Kidney tubule cell (primary cell): ENCODE measurements around the gene TRIM3.

Source experiments
- DNase-seq: peaks from one replicate; pipeline ENCODE4 v3.0.0-alpha.2; 2018; ENCODE audit warnings: low spot score

The TRIM3 gene

DNA sequence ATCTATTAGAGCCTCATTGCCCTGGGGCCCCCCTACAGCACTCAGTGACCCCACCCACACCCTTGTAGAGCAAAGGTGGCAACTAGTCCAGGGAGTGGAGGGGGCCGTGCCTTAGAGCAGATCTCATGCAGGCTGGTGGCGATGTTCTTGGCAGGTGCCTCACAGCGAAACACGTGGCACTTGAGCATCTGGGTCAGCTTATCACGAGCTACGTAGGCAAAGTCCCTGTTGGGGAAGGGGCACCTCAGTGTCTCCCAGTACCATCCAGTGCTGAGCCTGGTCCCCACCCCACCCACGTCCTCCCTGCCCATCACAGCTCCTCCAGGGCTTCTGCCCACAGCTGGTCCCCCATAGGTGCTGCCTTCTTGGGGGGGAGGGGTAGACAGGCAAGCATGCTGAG lies 72.3 kb downstream of the TRIM3 start:
- DNase-seq: no peak

DNA sequence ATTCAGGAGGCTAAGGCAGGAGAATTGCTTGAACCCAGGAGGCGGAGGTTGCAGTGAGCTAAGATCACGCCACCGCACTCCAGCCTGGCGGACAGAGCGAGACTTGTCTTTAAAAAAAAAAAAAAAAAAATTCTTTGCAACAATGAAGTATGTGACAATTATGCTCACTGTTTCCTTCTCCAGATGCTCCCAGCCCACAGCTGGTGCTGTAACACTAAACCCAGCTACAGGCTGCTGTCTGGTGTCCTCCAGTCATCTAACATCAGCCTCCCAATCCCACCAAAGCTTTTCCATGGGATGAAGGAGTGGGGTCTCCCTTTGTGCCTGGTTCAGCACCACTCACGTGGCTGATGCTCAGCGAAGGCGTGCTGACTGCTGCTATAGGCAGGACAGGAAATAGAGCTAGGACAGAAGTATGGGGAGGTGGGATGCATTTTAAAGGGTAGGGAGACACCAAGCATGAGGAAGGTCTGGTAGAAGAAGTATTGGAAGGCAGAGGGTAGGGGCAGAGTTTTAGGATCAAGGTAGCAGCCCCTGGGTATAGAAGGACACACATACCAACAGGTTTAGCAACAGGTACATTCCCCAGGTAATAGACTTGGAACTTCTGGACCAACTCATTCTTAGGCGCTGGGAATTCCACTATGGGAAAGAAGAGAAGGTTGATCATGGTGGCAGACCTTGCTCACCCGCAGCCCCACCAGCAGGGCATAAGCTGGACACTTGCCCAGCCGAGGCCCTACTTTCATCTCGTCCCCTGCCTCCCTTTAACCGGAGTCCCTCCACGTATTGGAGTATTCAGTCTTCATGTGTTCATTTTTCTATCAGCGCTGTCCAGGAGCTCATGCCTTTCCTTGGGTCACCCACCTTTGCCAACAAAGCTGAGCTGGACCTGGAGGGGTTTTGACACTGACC lies 73.1 kb downstream of the TRIM3 start:
- no peak for DNase-seq
